NCI-H1436 (cell line): Measurements from ENCODE around the gene TSPY2.
"Not testable (repeated sequence)": the region's sequence is repeated elsewhere in the genome, so short reads cannot be mapped to it uniquely, and the experiment has no call there.

ENCODE experiments used
- DNase-seq: peaks from one replicate; lab custom pipeline; 2025; lab: John Stamatoyannopoulos, UW

The TSPY2 gene

GRCh38 chrY:6245923-6246322 lies at the start of gene TSPY2:
Gene TSPY2, plus strand, starts transcription at chrY:6246223. Its CDS starts 46 bp downstream, at chrY:6246269.
- not testable (repeated sequence) for DNase-seq

GRCh38 chrY:6209565-6209964 lies 36.5 kb upstream of the TSPY2 start:
- DNase-seq: not testable (repeated sequence)

GRCh38 chrY:6217045-6217444 lies 29.0 kb upstream of the TSPY2 start:
- DNase-seq: not testable (repeated sequence)

GRCh38 chrY:6269839-6270238 lies 23.8 kb downstream of the TSPY2 start:
- DNase-seq: not testable (repeated sequence)
